SK-N-MC (cell line): ENCODE measurements around the gene CHST1.

Experiments used
- EZH2 ChIP-seq: fragments of 200-600 bp; sonication (generic); IDR thresholded peaks from one replicate; pipeline ENCODE4 v1.6.1; 2017; ENCODE audit warnings: antibody characterized with exemption
- FOXP2 ChIP-seq: optimal IDR thresholded peaks from 2 replicates; pipeline ENCODE3; 2011; ENCODE audit warnings: mild to moderate bottlenecking, moderate library complexity; ENCODE audit not compliant: insufficient read depth; ENCODE audit errors: extremely low read length, control extremely low read depth
- POLR2AphosphoS5 ChIP-seq: IDR thresholded peaks from 2 replicates; pipeline ENCODE4 v1.6.1; 2012; ENCODE audit warnings: mild to moderate bottlenecking, low read depth, low read length, borderline replicate concordance

DNA sequence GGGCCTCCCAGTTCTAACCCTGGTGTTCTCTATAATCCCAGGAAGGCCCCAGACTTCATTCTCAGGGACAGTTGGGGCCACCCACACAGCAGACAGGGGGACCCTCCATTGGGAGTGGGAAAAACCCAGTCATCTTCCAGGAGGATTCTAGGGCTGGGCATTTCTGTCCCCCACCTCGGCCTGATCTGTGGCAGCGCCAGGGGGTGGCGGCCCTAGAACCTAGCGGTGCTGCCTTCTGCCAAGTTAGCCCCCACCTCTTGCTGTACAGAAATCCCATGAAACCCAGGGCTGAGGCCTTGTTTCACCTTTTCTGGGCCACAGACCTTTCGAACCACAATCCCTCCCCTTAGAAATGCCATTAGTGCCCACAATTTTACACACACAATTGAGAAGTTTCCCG is 9.6 kb downstream of the CHST1 start:
- TF ChIP-seq FOXP2 (no peak), EZH2 (no peak), POLR2AphosphoS5 (no peak)
